Suprapubic skin (tissue), 4 donors: ENCODE measurements around the gene ZW10. TPM values are rescaled to one million over a fixed set of nuclear protein-coding genes. Genes with fewer than 3 reads are reported as not detected.

Source experiments
- DNase-seq, 2 donors: peaks; one replicate each; pipeline ENCODE4 v3.0.0-alpha.2; 2019; ENCODE audit warnings: low spot score in 2 of 2
- H3K27ac ChIP-seq: fragments of 200-600 bp; sonication (generic); one replicate; pipeline ENCODE4 v1.5.1; 2019
- H3K27me3 ChIP-seq: fragments of 200-600 bp; sonication (generic); one replicate; pipeline ENCODE4 v1.5.1; 2019
- H3K36me3 ChIP-seq: fragments of 200-600 bp; sonication (generic); one replicate; pipeline ENCODE4 v1.5.1; 2019
- H3K4me1 ChIP-seq: fragments of 200-600 bp; sonication (generic); one replicate; pipeline ENCODE4 v1.5.1; 2019
- H3K4me3 ChIP-seq: fragments of 200-600 bp; sonication (generic); one replicate; pipeline ENCODE4 v1.5.1; 2019; ENCODE audit warnings: mild to moderate bottlenecking
- H3K9me3 ChIP-seq: fragments of 200-600 bp; sonication (generic); one replicate; pipeline ENCODE4 v1.5.1; 2019
- CTCF ChIP-seq, 2 donors: fragments of 200-600 bp in 1 of 2; fragments of 450-650 bp in 1 of 2; sonication (generic) in 1 of 2; IDR thresholded peaks; one replicate each; pipeline ENCODE4 v1.5.1; 2016 to 2019; ENCODE audit warnings: antibody characterized with exemption in 2 of 2, mild to moderate bottlenecking in 1 of 2, moderate library complexity in 1 of 2
- EP300 ChIP-seq: sonication (generic); formaldehyde crosslinking; IDR thresholded peaks from one replicate; pipeline ENCODE4 v1.6.1; 2017; ENCODE audit warnings: antibody characterized with exemption
- POLR2A ChIP-seq, 2 donors: fragments of 450-650 bp; IDR thresholded peaks; one replicate each; pipeline ENCODE4 v1.6.1; 2017; ENCODE audit warnings: antibody characterized with exemption in 2 of 2, mild to moderate bottlenecking in 2 of 2, moderate library complexity in 2 of 2
- POLR2AphosphoS5 ChIP-seq, 3 donors: sonication (generic); formaldehyde crosslinking; IDR thresholded peaks; one replicate each; pipeline ENCODE4 v1.6.1; 2017; ENCODE audit warnings: antibody characterized with exemption in 3 of 3
- WGBS: methylation state at CpG from one replicate; pipeline ENCODE4 v1.1.5; 2018; 5-methylcytosine and 5-hydroxymethylcytosine counted together
- total RNA-seq, 4 donors: library from RNA; depleted of rRNA; stranded (reverse); fragments of >200 nt; gene quantifications; one replicate each; pipeline ENCODE4 v1.1.0, GENCODE V29; 2016

Gene ZW10
- 10 to 100 TPM; 15.0 to 22.7 (median 20.8) TPM for total RNA-seq

GRCh38 chr11:113773416-113774173 lies at the start of gene ZW10:
Gene ZW10 (minus strand): TSS chr11:113773692. CDS start chr11:113773666, 26 bp downstream.
- Histone ChIP-seq H3K27me3 (no peaks in the 10 kb centered on the region), H3K27ac (peak within 1 kb of the TSS; percentile 79), H3K4me1 (peaks cover 29% of the 10 kb centered on the region), H3K4me3 (peak within 1 kb of the TSS; percentile 88), H3K9me3 (no peaks in the 10 kb centered on the region), H3K36me3 (peaks cover 2% of the 10 kb centered on the region)
- under 1% methylated on average over 34 of the region's 46 CpGs for WGBS
- peak; percentile 98 for DNase-seq
- TF ChIP-seq EP300 (no peak), POLR2AphosphoS5 (IDR thresholded peaks at IDR 0.05) (peak in 2 of 3 donors; percentile 55 to 57), CTCF (IDR thresholded peaks at IDR 0.05) (peak; percentile 68 to 80), POLR2A (IDR thresholded peaks at IDR 0.05) (no peak)

GRCh38 chr11:113818426-113818825 lies 44.9 kb upstream of the ZW10 start:
- Histone ChIP-seq H3K4me3 (no peak overlapping the region), H3K9me3 (no peaks in the 10 kb centered on the region), H3K4me1 (no peaks in the 10 kb centered on the region), H3K27me3 (no peaks in the 10 kb centered on the region), H3K27ac (no peak overlapping the region), H3K36me3 (peaks cover 41% of the 10 kb centered on the region)
- TF ChIP-seq POLR2A (IDR thresholded peaks at IDR 0.05): no peak
- no peak for TF ChIP-seq CTCF (IDR thresholded peaks at IDR 0.05)
- no peak for DNase-seq
- 96% methylated on average over 3 of the region's 3 CpGs for WGBS

GRCh38 chr11:113817626-113818025 lies 44.1 kb upstream of the ZW10 start:
- no peak for TF ChIP-seq POLR2AphosphoS5 (IDR thresholded peaks at IDR 0.05)
- Histone ChIP-seq H3K36me3 (peaks cover 35% of the 10 kb centered on the region), H3K27ac (no peak overlapping the region), H3K4me3 (no peak overlapping the region), H3K9me3 (no peaks in the 10 kb centered on the region), H3K4me1 (no peaks in the 10 kb centered on the region), H3K27me3 (no peaks in the 10 kb centered on the region)
- DNase-seq: no peak
- WGBS: 69% methylated on average over 6 of the region's 6 CpGs

GRCh38 chr11:113817162-113817561 lies 43.7 kb upstream of the ZW10 start:
- H3K9me3 ChIP-seq: no peaks in the 10 kb centered on the region
- H3K27ac ChIP-seq: no peak overlapping the region
- no peak overlapping the region for H3K4me3 ChIP-seq
- WGBS: 92% methylated on average over 1 of the region's 1 CpG
- no peaks in the 10 kb centered on the region for H3K4me1 ChIP-seq
- DNase-seq: no peak
- peaks cover 32% of the 10 kb centered on the region for H3K36me3 ChIP-seq
- no peak for TF ChIP-seq POLR2A (IDR thresholded peaks at IDR 0.05)
- TF ChIP-seq POLR2AphosphoS5 (IDR thresholded peaks at IDR 0.05): no peak
- TF ChIP-seq CTCF (IDR thresholded peaks at IDR 0.05): no peak
- TF ChIP-seq EP300: no peak
- no peaks in the 10 kb centered on the region for H3K27me3 ChIP-seq

GRCh38 chr11:113814181-113814580 lies 40.7 kb upstream of the ZW10 start:
- no peak for DNase-seq
- H3K27ac ChIP-seq: no peak overlapping the region
- H3K36me3 ChIP-seq: peaks cover 32% of the 10 kb centered on the region
- no peaks in the 10 kb centered on the region for H3K9me3 ChIP-seq
- H3K4me1 ChIP-seq: no peaks in the 10 kb centered on the region
- H3K4me3 ChIP-seq: no peak overlapping the region
- TF ChIP-seq EP300 (no peak), POLR2A (IDR thresholded peaks at IDR 0.05) (no peak), POLR2AphosphoS5 (IDR thresholded peaks at IDR 0.05) (no peak), CTCF (IDR thresholded peaks at IDR 0.05) (no peak)
- no peaks in the 10 kb centered on the region for H3K27me3 ChIP-seq
